ENCODE measurements around the gene ZNF805. TPM values are rescaled to one million over a fixed set of nuclear protein-coding genes. Genes with fewer than 3 reads are reported as not detected.
"Not testable (repeated sequence)": the region's sequence is repeated elsewhere in the genome, so short reads cannot be mapped to it uniquely, and the experiment has no call there.

Gene ZNF805
- total RNA-seq, 1 experiment from 2014 or later = 11.8 TPM

- no peak for TF ChIP-seq CTCF (IDR thresholded peaks at IDR 0.05; ENCODE audit: unreplicated experiment)
- intact Hi-C loops (cut with micrococcal nuclease) = no loop called here
- no TSS peak for BruUV-seq (replicated peaks)
- H3K9me3 Mint-ChIP-seq (ENCODE audit: unreplicated experiment) = no peaks in the 10 kb centered on the region
- peaks cover 57% of the 10 kb centered on the region for H3K36me3 Mint-ChIP-seq (ENCODE audit: insufficient read depth, unreplicated experiment)
- H3K4me3 Mint-ChIP-seq (ENCODE audit: unreplicated experiment) = no peak overlapping the region
- peaks cover 6% of the 10 kb centered on the region for H3K4me1 Mint-ChIP-seq (ENCODE audit: insufficient read depth, unreplicated experiment)
- ChIA-PET POLR2A (interaction anchor here (0.6 to 1.0 kb wide), 3 partner anchors 12 to 28 kb away, joined by 3 read pairs; no protein-coding TSS in a partner anchor), CTCF (interaction anchor here (0.6 kb wide), 1 partner anchor 31 kb away, joined by 4 read pairs; no protein-coding TSS in a partner anchor)
- DNase-seq (ENCODE audit: unreplicated experiment) = no peak
- H3K27me3 Mint-ChIP-seq (ENCODE audit: insufficient read depth, unreplicated experiment) = no peaks in the 10 kb centered on the region
- H3K27ac Mint-ChIP-seq (ENCODE audit: low read depth, unreplicated experiment) = no peak overlapping the region
Observed at GRCh38 chr19:57245959-57246358, 5.5 kb downstream of the ZNF805 start.

GRCh38 chr19:57248646-57249045 lies 8.2 kb downstream of the ZNF805 start:
- POLR2A ChIA-PET = no interaction called here
- intact Hi-C loops (cut with micrococcal nuclease) = no loop called here
- CTCF ChIA-PET = no interaction called here
- DNase-seq (ENCODE audit: unreplicated experiment) = no peak
- no TSS peak for BruUV-seq (replicated peaks)
- Mint-ChIP-seq H3K9me3 (ENCODE audit: unreplicated experiment) (no peaks in the 10 kb centered on the region), H3K27ac (ENCODE audit: low read depth, unreplicated experiment) (no peak overlapping the region), H3K36me3 (ENCODE audit: insufficient read depth, unreplicated experiment) (peaks cover 76% of the 10 kb centered on the region), H3K27me3 (ENCODE audit: insufficient read depth, unreplicated experiment) (no peaks in the 10 kb centered on the region), H3K4me3 (ENCODE audit: unreplicated experiment) (no peak overlapping the region), H3K4me1 (ENCODE audit: insufficient read depth, unreplicated experiment) (no peaks in the 10 kb centered on the region)
- no peak for TF ChIP-seq CTCF (IDR thresholded peaks at IDR 0.05; ENCODE audit: unreplicated experiment)

GRCh38 chr19:57249329-57249728 lies 8.9 kb downstream of the ZNF805 start:
- intact Hi-C loops (cut with micrococcal nuclease) = no loop called here
- no peak for DNase-seq (ENCODE audit: unreplicated experiment)
- no peaks in the 10 kb centered on the region for H3K27me3 Mint-ChIP-seq (ENCODE audit: insufficient read depth, unreplicated experiment)
- ChIA-PET POLR2A (no interaction called here), CTCF (no interaction called here)
- no TSS peak for BruUV-seq (replicated peaks)
- H3K36me3 Mint-ChIP-seq (ENCODE audit: insufficient read depth, unreplicated experiment) = peaks cover 79% of the 10 kb centered on the region
- no peak overlapping the region for H3K4me3 Mint-ChIP-seq (ENCODE audit: unreplicated experiment)
- H3K4me1 Mint-ChIP-seq (ENCODE audit: insufficient read depth, unreplicated experiment) = no peaks in the 10 kb centered on the region
- TF ChIP-seq CTCF (IDR thresholded peaks at IDR 0.05; ENCODE audit: unreplicated experiment) = no peak
- H3K27ac Mint-ChIP-seq (ENCODE audit: low read depth, unreplicated experiment) = no peak overlapping the region
- no peaks in the 10 kb centered on the region for H3K9me3 Mint-ChIP-seq (ENCODE audit: unreplicated experiment)

GRCh38 chr19:57253767-57254166 lies 13.3 kb downstream of the ZNF805 start:
- H3K9me3 Mint-ChIP-seq (ENCODE audit: unreplicated experiment); H3K27me3 Mint-ChIP-seq (ENCODE audit: insufficient read depth, unreplicated experiment); intact Hi-C loops (cut with micrococcal nuclease); H3K4me3 Mint-ChIP-seq (ENCODE audit: unreplicated experiment); H3K27ac Mint-ChIP-seq (ENCODE audit: low read depth, unreplicated experiment); CTCF ChIA-PET; H3K4me1 Mint-ChIP-seq (ENCODE audit: insufficient read depth, unreplicated experiment); POLR2A ChIA-PET; BruUV-seq (replicated peaks): not testable (repeated sequence)
- DNase-seq (ENCODE audit: unreplicated experiment) = peak; percentile 17
- peaks cover 63% of the 10 kb centered on the region for H3K36me3 Mint-ChIP-seq (ENCODE audit: insufficient read depth, unreplicated experiment)

GRCh38 chr19:57262044-57262443 lies 21.6 kb downstream of the ZNF805 start:
- Mint-ChIP-seq H3K4me1 (ENCODE audit: insufficient read depth, unreplicated experiment) (no peaks in the 10 kb centered on the region), H3K4me3 (ENCODE audit: unreplicated experiment) (no peak overlapping the region), H3K27ac (ENCODE audit: low read depth, unreplicated experiment) (no peak overlapping the region), H3K27me3 (ENCODE audit: insufficient read depth, unreplicated experiment) (no peaks in the 10 kb centered on the region), H3K9me3 (ENCODE audit: unreplicated experiment) (peaks cover 8% of the 10 kb centered on the region), H3K36me3 (ENCODE audit: insufficient read depth, unreplicated experiment) (peaks cover 17% of the 10 kb centered on the region)
- no peak for TF ChIP-seq CTCF (IDR thresholded peaks at IDR 0.05; ENCODE audit: unreplicated experiment)
- ChIA-PET POLR2A (interaction anchor here (0.9 kb wide), 1 partner anchor 21 kb away, joined by 4 read pairs; the partner anchor contains the start of gene ZNF805), CTCF (no interaction called here)
- DNase-seq (ENCODE audit: unreplicated experiment) = no peak
- BruUV-seq (replicated peaks) = no TSS peak
- intact Hi-C loops (cut with micrococcal nuclease) = no loop called here

All from MCF 10A (cell line).